Activated T-cell treated with anti-CD3 and anti-CD28 coated beads, Interleukin-2, amount 50 U/mL, for 4 hours (primary cell): ENCODE data around the gene TTC31. TPM values are rescaled to one million over a fixed set of nuclear protein-coding genes. Genes with fewer than 3 reads are reported as not detected.

Experiments used
- ATAC-seq, 2 donors: fragments of 200-7000 bp; cut with Tn5 transposase; one replicate each; pipeline ENCODE4 v1.10.0; 2021
- DNase-seq: peaks from one replicate; pipeline ENCODE4 v3.0.0-alpha.2; 2020
- H3K27me3 Mint-ChIP-seq: one replicate; pipeline ENCODE4 v1.8.0; 2021; ENCODE audit warnings: low read depth, mixed read lengths
- H3K36me3 Mint-ChIP-seq: one replicate; pipeline ENCODE4 v1.8.0; 2022; ENCODE audit warnings: mixed read lengths; ENCODE audit not compliant: insufficient read depth
- H3K4me1 Mint-ChIP-seq: one replicate; pipeline ENCODE4 v1.8.0; 2021; ENCODE audit warnings: low read depth, mixed read lengths
- H3K4me3 Mint-ChIP-seq: one replicate; pipeline ENCODE4 v1.8.0; 2021; ENCODE audit warnings: mild to moderate bottlenecking, moderate library complexity, mixed read lengths
- H3K9me3 Mint-ChIP-seq: one replicate; pipeline ENCODE4 v1.8.0; 2021; ENCODE audit warnings: mixed read lengths
- total RNA-seq, 3 donors: library from RNA; stranded (reverse); gene quantifications; one replicate each; pipeline ENCODE4 v1.2.1, GENCODE V29; 2021

TTC31 gene
- total RNA-seq, 3 donors from 2014 or later: 22.4 to 23.8 (median 23.4) TPM

- Mint-ChIP-seq H3K4me3 (peak within 1 kb of the TSS; percentile 99), H3K4me1 (peaks cover 42% of the 10 kb centered on the region), H3K9me3 (no peaks in the 10 kb centered on the region), H3K36me3 (peaks cover 39% of the 10 kb centered on the region), H3K27me3 (no peaks in the 10 kb centered on the region)
- ATAC-seq: peak; percentile 91 to 93
- DNase-seq: peak; percentile 78
Measured at GRCh38 chr2:74529357-74530238, 46.7 kb downstream of the TTC31 start, which contains the start of the genes AUP1 and HTRA2. Gene AUP1, minus strand, starts transcription at chr2:74529706. Its CDS starts 77 bp downstream, at chr2:74529629. Gene HTRA2, plus strand, starts transcription at chr2:74529933. Its CDS starts 74 bp downstream, at chr2:74530007.

GRCh38 chr2:74530239-74531187 lies 47.6 kb downstream of the TTC31 start:
- no peaks in the 10 kb centered on the region for H3K9me3 Mint-ChIP-seq
- peaks cover 42% of the 10 kb centered on the region for H3K4me1 Mint-ChIP-seq
- peak; percentile 29 to 32 for ATAC-seq
- no peaks in the 10 kb centered on the region for H3K27me3 Mint-ChIP-seq
- H3K36me3 Mint-ChIP-seq: peaks cover 39% of the 10 kb centered on the region
- peak overlapping the region; percentile 99 for H3K4me3 Mint-ChIP-seq
- no peak for DNase-seq

DNA sequence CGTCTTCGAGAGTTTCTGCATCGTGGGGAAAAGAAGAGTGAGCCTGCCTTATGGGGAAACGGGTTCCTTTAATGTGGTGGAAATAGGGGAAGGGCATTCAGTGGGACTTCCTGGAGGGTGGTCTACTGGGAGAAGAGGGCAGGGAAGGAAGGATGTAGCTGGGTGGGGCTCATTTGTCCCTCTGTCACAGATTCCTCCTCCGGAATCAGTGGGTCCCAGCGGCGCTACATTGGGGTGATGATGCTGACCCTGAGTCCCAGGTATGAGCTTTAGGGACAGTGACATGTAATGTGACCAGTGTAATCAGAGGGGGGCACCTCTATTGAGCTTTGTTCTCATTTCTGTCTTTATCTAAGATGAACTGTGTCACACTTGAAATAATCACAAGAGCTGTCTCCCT lies 48.8 kb downstream of the TTC31 start:
- Mint-ChIP-seq H3K9me3 (no peaks in the 10 kb centered on the region), H3K4me3 (peak overlapping the region; percentile 99), H3K4me1 (peaks cover 38% of the 10 kb centered on the region), H3K36me3 (peaks cover 29% of the 10 kb centered on the region), H3K27me3 (no peaks in the 10 kb centered on the region)
- DNase-seq: no peak
- ATAC-seq: no peak

- DNase-seq: no peak
- Mint-ChIP-seq H3K4me3 (peak overlapping the region; percentile 42), H3K4me1 (peaks cover 35% of the 10 kb centered on the region), H3K36me3 (peaks cover 24% of the 10 kb centered on the region), H3K27me3 (no peaks in the 10 kb centered on the region), H3K9me3 (no peaks in the 10 kb centered on the region)
- no peak for ATAC-seq
Measured at GRCh38 chr2:74532222-74532621, 49.3 kb downstream of the TTC31 start.

- H3K27me3 Mint-ChIP-seq: peaks cover 8% of the 10 kb centered on the region
- DNase-seq: no peak
- H3K4me1 Mint-ChIP-seq: peaks cover 27% of the 10 kb centered on the region
- H3K9me3 Mint-ChIP-seq: no peaks in the 10 kb centered on the region
- no peak for ATAC-seq
- no peak overlapping the region for H3K4me3 Mint-ChIP-seq
- H3K36me3 Mint-ChIP-seq: peaks cover 12% of the 10 kb centered on the region
Measured at GRCh38 chr2:74533464-74533863, 50.6 kb downstream of the TTC31 start.

DNA sequence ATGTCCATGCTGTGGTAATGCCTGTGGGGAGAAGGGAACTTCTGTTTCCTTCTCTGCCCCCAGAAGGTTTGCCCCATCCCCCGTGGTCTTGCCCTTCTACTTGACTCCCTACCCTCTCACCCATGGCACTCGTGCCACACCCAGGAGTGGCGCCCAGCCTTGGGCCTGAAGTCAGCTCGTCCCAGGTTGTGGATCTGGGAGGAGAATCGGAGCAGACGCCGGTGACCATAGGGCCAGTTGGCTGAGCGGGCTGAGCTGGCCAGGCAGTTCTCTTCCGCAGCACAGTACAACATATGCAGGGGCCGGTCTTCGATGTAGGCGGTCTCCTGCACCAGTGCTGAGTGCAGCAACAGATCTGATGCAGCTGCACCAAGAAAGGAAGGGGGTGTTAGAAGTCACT lies 51.5 kb downstream of the TTC31 start:
- Mint-ChIP-seq H3K4me3 (no peak overlapping the region), H3K9me3 (no peaks in the 10 kb centered on the region), H3K4me1 (peaks cover 18% of the 10 kb centered on the region), H3K27me3 (peaks cover 17% of the 10 kb centered on the region), H3K36me3 (peaks cover 12% of the 10 kb centered on the region)
- no peak for ATAC-seq
- DNase-seq: no peak

GRCh38 chr2:74535440-74535965 lies 52.6 kb downstream of the TTC31 start:
- ATAC-seq: no peak
- H3K27me3 Mint-ChIP-seq: peaks cover 23% of the 10 kb centered on the region
- no peaks in the 10 kb centered on the region for H3K9me3 Mint-ChIP-seq

GRCh38 chr2:74536166-74536950 lies 53.5 kb downstream of the TTC31 start:
- H3K27me3 Mint-ChIP-seq: peaks cover 27% of the 10 kb centered on the region
- peaks cover 9% of the 10 kb centered on the region for H3K4me1 Mint-ChIP-seq
- DNase-seq (no peak), ATAC-seq (no peak)
- peaks cover 8% of the 10 kb centered on the region for H3K36me3 Mint-ChIP-seq
- H3K9me3 Mint-ChIP-seq: no peaks in the 10 kb centered on the region
- no peak overlapping the region for H3K4me3 Mint-ChIP-seq

More at GRCh38 chr2:74535440-74535965, 52.6 kb downstream of the TTC31 start:
- no peak for DNase-seq
- H3K36me3 Mint-ChIP-seq: peaks cover 12% of the 10 kb centered on the region
- H3K4me1 Mint-ChIP-seq: peaks cover 18% of the 10 kb centered on the region
- no peak overlapping the region for H3K4me3 Mint-ChIP-seq

GRCh38 chr2:74537140-74537539 lies 54.3 kb downstream of the TTC31 start:
- no peaks in the 10 kb centered on the region for H3K9me3 Mint-ChIP-seq
- peaks cover 2% of the 10 kb centered on the region for H3K4me1 Mint-ChIP-seq
- ATAC-seq: no peak
- no peak overlapping the region for H3K4me3 Mint-ChIP-seq
- H3K36me3 Mint-ChIP-seq: peaks cover 7% of the 10 kb centered on the region
- no peak for DNase-seq
- H3K27me3 Mint-ChIP-seq: peaks cover 29% of the 10 kb centered on the region

DNA sequence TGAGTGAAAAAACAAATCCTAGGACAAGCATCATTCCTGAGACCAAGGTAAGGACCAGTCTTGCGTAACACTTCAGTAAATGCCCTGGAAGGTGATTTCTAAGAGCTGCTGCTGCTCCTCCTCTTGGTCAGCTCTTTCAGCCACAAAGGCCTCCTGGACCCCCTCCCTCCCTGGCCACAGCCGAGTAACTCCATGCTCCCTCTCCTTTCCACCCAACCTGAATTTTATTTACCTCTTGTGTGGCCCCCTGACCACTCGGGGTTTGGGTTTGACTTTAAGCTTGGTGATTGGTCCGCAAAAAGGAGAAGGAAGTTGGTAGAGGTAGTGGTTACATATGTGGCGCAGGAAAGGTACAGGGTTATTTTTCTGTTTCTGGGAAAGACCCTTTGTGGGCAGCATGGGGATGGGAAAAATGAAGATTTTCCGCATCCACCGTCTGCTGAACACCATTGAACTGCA lies 56.0 kb downstream of the TTC31 start:
- H3K4me1 Mint-ChIP-seq: no peaks in the 10 kb centered on the region

GRCh38 chr2:74540291-74540690 lies 57.4 kb downstream of the TTC31 start:
- Mint-ChIP-seq H3K9me3 (no peaks in the 10 kb centered on the region), H3K4me1 (no peaks in the 10 kb centered on the region), H3K36me3 (no peaks in the 10 kb centered on the region), H3K4me3 (no peak overlapping the region), H3K27me3 (peaks cover 37% of the 10 kb centered on the region)
- no peak for DNase-seq
- ATAC-seq: no peak

More for the DNA sequence above, 56.0 kb downstream of the TTC31 start:
- no peak for ATAC-seq
- DNase-seq: no peak
- no peaks in the 10 kb centered on the region for H3K36me3 Mint-ChIP-seq
- H3K27me3 Mint-ChIP-seq: peaks cover 37% of the 10 kb centered on the region
- H3K9me3 Mint-ChIP-seq: no peaks in the 10 kb centered on the region
- no peak overlapping the region for H3K4me3 Mint-ChIP-seq

DNA sequence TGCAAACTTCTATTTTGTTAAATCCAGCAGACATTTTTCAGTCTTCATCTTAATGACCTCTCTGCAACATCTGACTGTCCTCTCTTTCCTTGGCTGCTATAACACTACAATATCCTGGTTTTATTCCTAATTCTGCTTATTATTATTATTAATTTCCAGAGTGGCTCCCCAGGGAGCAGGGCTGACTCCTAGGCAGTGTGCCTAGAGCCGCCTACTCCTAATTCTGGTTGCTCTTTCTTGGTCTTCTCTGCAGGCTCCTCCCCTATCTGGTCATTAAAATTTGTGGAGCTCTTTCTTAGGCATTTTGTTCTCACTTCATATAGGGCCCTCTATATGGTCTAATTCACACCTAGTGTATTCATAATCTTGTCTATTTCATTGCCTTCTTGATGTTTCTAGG lies 60.1 kb downstream of the TTC31 start:
- DNase-seq (no peak), ATAC-seq (no peak)
- Mint-ChIP-seq H3K4me3 (no peak overlapping the region), H3K4me1 (no peaks in the 10 kb centered on the region), H3K36me3 (no peaks in the 10 kb centered on the region), H3K9me3 (no peaks in the 10 kb centered on the region), H3K27me3 (peaks cover 43% of the 10 kb centered on the region)
